Effector memory CD8-positive, alpha-beta T cell (primary cell): ENCODE measurements around the gene FAM229B.
"Not testable (repeated sequence)": the region's sequence is repeated elsewhere in the genome, so short reads cannot be mapped to it uniquely, and the experiment has no call there.

Experiments used
- ATAC-seq: fragments of 150-1000 bp; cut with Tn5 transposase; replicated peaks from 2 replicates; pipeline ENCODE4 v1.10.0; 2021; ENCODE audit warnings: mild to moderate bottlenecking, moderate library complexity
- DNase-seq, 3 experiments: peaks; one replicate each; pipeline ENCODE4 v3.0.0; 2021
- H3K27ac Mint-ChIP-seq, 2 donors: one replicate each; pipeline ENCODE4 v1.8.0; 2022; ENCODE audit warnings: mild to moderate bottlenecking in 2 of 2, mixed read lengths in 2 of 2, moderate library complexity in 2 of 2
- H3K27me3 Mint-ChIP-seq, 2 donors: one replicate each; pipeline ENCODE4 v1.8.0; 2022; ENCODE audit warnings: mixed read lengths in 2 of 2
- H3K36me3 Mint-ChIP-seq: one replicate; pipeline ENCODE4 v1.8.0; 2022; ENCODE audit warnings: mild to moderate bottlenecking, moderate library complexity, mixed read lengths; ENCODE audit not compliant: insufficient read depth
- H3K4me1 Mint-ChIP-seq, 2 donors: one replicate each; pipeline ENCODE4 v1.8.0; 2022; ENCODE audit warnings: low read depth in 2 of 2, mixed read lengths in 2 of 2
- H3K4me3 Mint-ChIP-seq, 2 donors: one replicate each; pipeline ENCODE4 v1.8.0; 2022; ENCODE audit warnings: mild to moderate bottlenecking in 2 of 2, mixed read lengths in 2 of 2, moderate library complexity in 2 of 2
- H3K9me3 Mint-ChIP-seq, 2 donors: one replicate each; pipeline ENCODE4 v1.8.0; 2022; ENCODE audit warnings: mixed read lengths in 2 of 2

The FAM229B gene

GRCh38 chr6:112049996-112050395, 37.4 kb upstream of the FAM229B start:
- Mint-ChIP-seq H3K4me1 (no peaks in the 10 kb centered on the region), H3K9me3 (no peaks in the 10 kb centered on the region), H3K27ac (no peak overlapping the region), H3K4me3 (no peak overlapping the region), H3K36me3 (no peaks in the 10 kb centered on the region), H3K27me3 (peaks cover 15 to 32% of the 10 kb centered on the region in 2 donors)
- DNase-seq: no peak
- no peak for ATAC-seq

- H3K9me3 Mint-ChIP-seq: no peaks in the 10 kb centered on the region
- H3K36me3 Mint-ChIP-seq: no peaks in the 10 kb centered on the region
- no peak overlapping the region for H3K27ac Mint-ChIP-seq
- no peaks in the 10 kb centered on the region for H3K4me1 Mint-ChIP-seq
- H3K27me3 Mint-ChIP-seq: peaks cover 18 to 36% of the 10 kb centered on the region in 2 donors
- no peak for DNase-seq
- ATAC-seq: no peak
- H3K4me3 Mint-ChIP-seq: no peak overlapping the region
These were observed 37.0 kb upstream of the FAM229B start for GRCh38 chr6:112050429-112050828.

GRCh38 chr6:112051251-112051740, 36.1 kb upstream of the FAM229B start:
- not testable (repeated sequence) for H3K27ac Mint-ChIP-seq, H3K36me3 Mint-ChIP-seq, DNase-seq, H3K9me3 Mint-ChIP-seq, H3K4me3 Mint-ChIP-seq, ATAC-seq, H3K4me1 Mint-ChIP-seq
- peaks cover 18 to 36% of the 10 kb centered on the region in 2 donors for H3K27me3 Mint-ChIP-seq

GRCh38 chr6:112054001-112054400, 33.4 kb upstream of the FAM229B start, which contains the start of gene CCN6:
Gene CCN6 (plus strand): TSS chr6:112054104. CDS start chr6:112054358, 254 bp downstream.
- Mint-ChIP-seq H3K36me3 (no peaks in the 10 kb centered on the region), H3K4me1 (no peaks in the 10 kb centered on the region), H3K27ac (peak within 1 kb of the TSS in 1 of 2 donors; percentile 44), H3K27me3 (peaks cover 18 to 36% of the 10 kb centered on the region in 2 donors), H3K4me3 (no peak within 1 kb of the TSS), H3K9me3 (no peaks in the 10 kb centered on the region)
- DNase-seq: no peak
- no peak for ATAC-seq

DNA sequence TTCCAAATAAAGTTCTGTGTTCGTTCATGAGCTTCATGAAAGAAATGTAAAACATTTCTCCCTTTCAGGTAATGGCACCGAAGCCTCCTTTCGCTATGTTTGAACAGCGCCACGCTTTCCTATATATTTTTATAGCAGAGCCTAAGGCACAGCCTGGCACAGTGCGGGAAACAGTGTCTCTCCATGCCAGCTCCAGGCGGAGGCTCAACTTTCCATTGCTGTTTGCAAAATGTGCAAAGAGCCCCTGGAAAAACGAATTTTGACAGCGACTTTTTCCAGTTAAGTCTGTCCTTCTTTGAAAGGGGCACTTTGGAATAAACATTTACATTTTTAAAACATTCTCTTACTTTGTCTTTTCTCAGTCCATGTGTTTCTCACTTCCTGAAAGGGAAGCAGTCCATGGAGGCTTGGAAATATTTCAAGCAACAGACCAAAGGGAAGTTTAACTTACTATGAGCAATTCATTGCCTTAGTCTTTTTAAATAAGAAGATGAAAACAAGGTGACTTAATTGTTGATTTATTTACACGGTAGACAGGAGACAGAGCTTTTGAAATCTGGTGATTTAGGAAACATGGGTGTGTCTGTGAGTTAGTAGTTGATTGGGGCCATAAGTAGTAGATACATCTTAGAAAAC, 32.7 kb upstream of the FAM229B start:
- no peak overlapping the region for H3K4me3 Mint-ChIP-seq
- H3K4me1 Mint-ChIP-seq: no peaks in the 10 kb centered on the region
- H3K27me3 Mint-ChIP-seq: peaks cover 18 to 36% of the 10 kb centered on the region in 2 donors
- DNase-seq: no peak
- H3K27ac Mint-ChIP-seq: no peak overlapping the region
- no peak for ATAC-seq
- H3K36me3 Mint-ChIP-seq: no peaks in the 10 kb centered on the region
- H3K9me3 Mint-ChIP-seq: no peaks in the 10 kb centered on the region

DNA sequence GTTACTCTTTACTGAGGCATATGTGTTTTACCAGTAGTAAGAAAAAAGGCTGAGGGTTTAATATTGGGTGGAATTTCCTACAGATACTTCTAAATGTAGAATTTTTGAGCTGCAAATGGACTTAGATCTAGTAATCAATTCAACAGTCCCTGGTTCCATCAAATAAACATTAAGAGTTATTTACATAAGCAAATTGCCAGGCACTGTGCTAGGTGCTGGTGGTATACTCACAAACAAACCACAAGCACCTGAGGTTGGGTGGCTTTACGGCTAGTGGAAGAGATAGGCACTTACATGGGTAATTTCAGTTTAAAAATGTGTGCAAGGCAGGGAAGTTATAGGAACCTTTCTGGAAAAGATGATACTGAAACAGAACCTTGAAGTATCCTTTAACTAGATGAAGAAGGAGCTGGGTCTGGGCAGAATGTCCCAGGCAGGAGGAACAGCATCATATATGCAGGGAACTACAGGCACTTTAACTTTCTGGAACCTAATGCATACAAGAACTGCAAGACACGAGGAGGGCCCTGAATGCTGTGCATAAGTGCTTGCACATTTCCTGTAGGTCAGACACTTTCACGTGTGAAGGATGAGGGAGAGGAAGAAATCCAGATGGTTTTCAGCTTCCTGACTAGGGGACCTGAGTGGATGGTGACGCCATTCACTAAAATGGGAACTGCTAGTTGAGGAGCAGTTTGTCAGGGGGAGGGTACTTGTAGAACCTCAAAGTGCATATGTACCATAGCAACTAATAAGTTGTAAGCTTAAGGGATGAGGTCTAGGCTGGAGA, 29.0 kb upstream of the FAM229B start:
- Mint-ChIP-seq H3K27me3 (peaks cover 13 to 19% of the 10 kb centered on the region in 2 donors), H3K36me3 (no peaks in the 10 kb centered on the region), H3K27ac (no peak overlapping the region), H3K9me3 (no peaks in the 10 kb centered on the region), H3K4me1 (no peaks in the 10 kb centered on the region), H3K4me3 (no peak overlapping the region)
- DNase-seq: no peak
- ATAC-seq: no peak

- H3K9me3 Mint-ChIP-seq: no peaks in the 10 kb centered on the region
- no peak overlapping the region for H3K4me3 Mint-ChIP-seq
- DNase-seq: no peak
- H3K27me3 Mint-ChIP-seq: no peaks in the 10 kb centered on the region
- no peaks in the 10 kb centered on the region for H3K4me1 Mint-ChIP-seq
- no peak for ATAC-seq
- H3K36me3 Mint-ChIP-seq: no peaks in the 10 kb centered on the region
- H3K27ac Mint-ChIP-seq: no peak overlapping the region
These were observed 25.8 kb upstream of the FAM229B start for GRCh38 chr6:112061605-112062004.

- H3K9me3 Mint-ChIP-seq: no peaks in the 10 kb centered on the region
- H3K27ac Mint-ChIP-seq: no peak overlapping the region
- H3K4me3 Mint-ChIP-seq: no peak overlapping the region
- ATAC-seq (no peak), DNase-seq (no peak)
- H3K27me3 Mint-ChIP-seq: no peaks in the 10 kb centered on the region
- H3K4me1 Mint-ChIP-seq: no peaks in the 10 kb centered on the region
- H3K36me3 Mint-ChIP-seq: no peaks in the 10 kb centered on the region
These were observed 24.4 kb upstream of the FAM229B start for GRCh38 chr6:112062966-112063365.

- Mint-ChIP-seq H3K9me3 (no peaks in the 10 kb centered on the region), H3K4me3 (no peak overlapping the region), H3K27ac (no peak overlapping the region), H3K36me3 (peaks cover 12% of the 10 kb centered on the region), H3K4me1 (no peaks in the 10 kb centered on the region), H3K27me3 (no peaks in the 10 kb centered on the region)
- no peak for DNase-seq
- no peak for ATAC-seq
These were observed 21.9 kb upstream of the FAM229B start for GRCh38 chr6:112065426-112065986.

DNA sequence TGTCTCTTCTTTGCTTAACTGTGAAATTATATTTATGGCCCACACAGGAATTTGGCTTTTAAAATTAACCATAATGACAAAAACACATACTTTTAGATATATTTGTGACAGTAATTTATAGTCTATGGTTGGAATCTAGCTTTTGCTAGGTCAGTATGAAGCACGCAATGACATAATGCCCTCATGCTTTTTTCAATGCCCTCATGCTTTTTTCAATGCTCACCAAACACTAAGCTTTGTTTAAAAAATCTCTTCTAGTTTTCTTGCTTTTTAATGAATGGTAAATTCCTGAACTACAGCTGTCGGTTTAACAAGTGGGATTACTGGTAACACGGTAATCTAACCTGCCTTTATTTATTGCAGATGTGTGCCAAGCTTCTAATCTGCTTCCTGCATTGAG, 20.8 kb upstream of the FAM229B start:
- Mint-ChIP-seq H3K4me1 (no peaks in the 10 kb centered on the region), H3K27me3 (no peaks in the 10 kb centered on the region), H3K9me3 (no peaks in the 10 kb centered on the region), H3K4me3 (no peak overlapping the region), H3K36me3 (peaks cover 17% of the 10 kb centered on the region), H3K27ac (no peak overlapping the region)
- no peak for DNase-seq
- ATAC-seq: no peak

- Mint-ChIP-seq H3K9me3 (no peaks in the 10 kb centered on the region), H3K4me3 (no peak overlapping the region), H3K27me3 (no peaks in the 10 kb centered on the region), H3K27ac (no peak overlapping the region), H3K36me3 (peaks cover 29% of the 10 kb centered on the region), H3K4me1 (peaks cover 0 to 4% of the 10 kb centered on the region in 2 donors)
- DNase-seq (no peak), ATAC-seq (no peak)
These were observed 5.8 kb upstream of the FAM229B start for GRCh38 chr6:112081569-112081968.

DNA sequence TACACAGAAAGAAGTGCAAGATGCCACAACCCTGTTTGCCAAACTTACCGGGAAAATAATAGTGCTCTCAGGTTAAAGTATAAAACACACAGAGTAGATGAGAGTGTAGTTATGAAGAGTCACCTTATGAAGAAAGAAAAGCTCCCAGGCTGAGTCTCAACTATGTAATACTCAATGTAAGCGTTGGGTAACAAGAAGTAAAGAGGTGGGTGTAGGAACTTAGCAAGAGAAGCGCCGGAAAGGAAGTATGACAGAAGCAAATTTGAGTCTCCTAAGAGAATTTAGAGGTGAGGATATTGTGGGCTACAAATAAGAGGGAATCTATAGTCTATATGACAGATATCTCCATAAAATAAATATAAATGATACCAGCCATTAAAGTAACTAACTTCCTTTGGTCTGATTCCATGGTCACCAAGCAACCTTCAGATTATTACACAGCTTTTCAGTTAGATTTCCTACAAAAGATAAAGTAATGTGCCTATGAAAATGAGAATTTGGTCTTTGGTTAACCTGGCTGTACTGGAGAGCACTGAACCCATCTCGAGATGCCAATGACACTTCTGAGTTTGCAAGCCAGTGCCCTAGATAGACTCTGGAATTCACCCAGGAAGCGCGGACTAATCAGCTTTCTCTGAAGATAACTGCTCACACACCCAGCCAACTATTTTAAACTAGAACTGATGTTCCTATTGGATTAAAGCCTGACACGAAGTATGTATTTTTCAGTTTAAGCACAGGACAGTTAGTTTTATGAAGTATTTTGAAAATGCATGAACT, 1.9 kb upstream of the FAM229B start:
- H3K27me3 Mint-ChIP-seq: peaks cover under 1 to 19% of the 10 kb centered on the region in 2 donors
- no peak for ATAC-seq
- peaks cover 0 to 8% of the 10 kb centered on the region in 2 donors for H3K4me1 Mint-ChIP-seq
- no peak overlapping the region for H3K4me3 Mint-ChIP-seq
- DNase-seq: no peak
- H3K9me3 Mint-ChIP-seq: no peaks in the 10 kb centered on the region
- peaks cover 13% of the 10 kb centered on the region for H3K36me3 Mint-ChIP-seq
- H3K27ac Mint-ChIP-seq: no peak overlapping the region

GRCh38 chr6:112086744-112087135, 651 bp upstream of the FAM229B start:
- Mint-ChIP-seq H3K36me3 (peaks cover 17% of the 10 kb centered on the region), H3K27me3 (peaks cover 12 to 30% of the 10 kb centered on the region in 2 donors), H3K9me3 (no peaks in the 10 kb centered on the region), H3K27ac (no peak overlapping the region), H3K4me3 (no peak overlapping the region), H3K4me1 (peaks cover 0 to 8% of the 10 kb centered on the region in 2 donors)
- DNase-seq: no peak
- no peak for ATAC-seq
